Nephron progenitor cell (in vitro differentiated cells): Measurements from ENCODE around the gene ANKHD1.
A peak's percentile ranks its signal among the peaks of the same experiment; 100 is the strongest.

Experiments
- DNase-seq: peaks from one replicate; pipeline ENCODE4 v3.0.0; 2021
- H3K27ac Mint-ChIP-seq: 2 replicates; pipeline ENCODE4 v1.8.0; 2021; ENCODE audit warnings: mild to moderate bottlenecking, moderate library complexity, mixed read lengths
- H3K27me3 Mint-ChIP-seq: 2 replicates; pipeline ENCODE4 v1.8.0; 2021; ENCODE audit warnings: mild to moderate bottlenecking, low read depth, mixed read lengths; ENCODE audit not compliant: poor library complexity
- H3K36me3 Mint-ChIP-seq: 2 replicates; pipeline ENCODE4 v1.8.0; 2021; ENCODE audit warnings: low read depth, mixed read lengths
- H3K4me1 Mint-ChIP-seq: 2 replicates; pipeline ENCODE4 v1.8.0; 2021; ENCODE audit warnings: mixed read lengths
- H3K4me3 Mint-ChIP-seq: 2 replicates; pipeline ENCODE4 v1.8.0; 2021; ENCODE audit warnings: mild to moderate bottlenecking, moderate library complexity, mixed read lengths
- H3K9me3 Mint-ChIP-seq: 2 replicates; pipeline ENCODE4 v1.8.0; 2021; ENCODE audit warnings: mild to moderate bottlenecking, moderate library complexity, mixed read lengths
- CTCF ChIP-seq: fragments of 200-600 bp; sonication (generic); IDR thresholded peaks from 2 replicates; pipeline ENCODE4 v1.5.0; 2021; ENCODE audit warnings: antibody characterized with exemption

ANKHD1 gene

GRCh38 chr5:140366589-140367255 lies 34.9 kb upstream of the ANKHD1 start:
- H3K36me3 Mint-ChIP-seq = no peaks in the 10 kb centered on the region
- no peak overlapping the region for H3K27ac Mint-ChIP-seq

GRCh38 chr5:140367256-140368013 lies 34.2 kb upstream of the ANKHD1 start:
- no peak for TF ChIP-seq CTCF
- no peak overlapping the region for H3K27ac Mint-ChIP-seq
- no peaks in the 10 kb centered on the region for H3K27me3 Mint-ChIP-seq
- no peaks in the 10 kb centered on the region for H3K9me3 Mint-ChIP-seq
- DNase-seq = no peak
- H3K36me3 Mint-ChIP-seq = no peaks in the 10 kb centered on the region
- no peak overlapping the region for H3K4me3 Mint-ChIP-seq
- peaks cover 5% of the 10 kb centered on the region for H3K4me1 Mint-ChIP-seq

More at GRCh38 chr5:140366589-140367255, 34.9 kb upstream of the ANKHD1 start:
- Mint-ChIP-seq H3K27me3 (no peaks in the 10 kb centered on the region), H3K4me1 (peaks cover 5% of the 10 kb centered on the region), H3K9me3 (no peaks in the 10 kb centered on the region), H3K4me3 (no peak overlapping the region)
- TF ChIP-seq CTCF = no peak
- no peak for DNase-seq

GRCh38 chr5:140371356-140372151 lies 30.1 kb upstream of the ANKHD1 start:
- no peak overlapping the region for H3K27ac Mint-ChIP-seq
- DNase-seq = no peak
- no peak overlapping the region for H3K4me3 Mint-ChIP-seq
- peaks cover 1% of the 10 kb centered on the region for H3K27me3 Mint-ChIP-seq
- H3K36me3 Mint-ChIP-seq = no peaks in the 10 kb centered on the region
- TF ChIP-seq CTCF = no peak
- H3K4me1 Mint-ChIP-seq = peaks cover 8% of the 10 kb centered on the region
- H3K9me3 Mint-ChIP-seq = no peaks in the 10 kb centered on the region

GRCh38 chr5:140372971-140373487 lies 28.6 kb upstream of the ANKHD1 start:
- no peak overlapping the region for H3K4me3 Mint-ChIP-seq
- no peaks in the 10 kb centered on the region for H3K36me3 Mint-ChIP-seq

GRCh38 chr5:140381351-140381750 lies 20.3 kb upstream of the ANKHD1 start:
- Mint-ChIP-seq H3K9me3 (peaks cover 4% of the 10 kb centered on the region), H3K4me3 (no peak overlapping the region), H3K27ac (no peak overlapping the region), H3K36me3 (no peaks in the 10 kb centered on the region), H3K4me1 (no peaks in the 10 kb centered on the region), H3K27me3 (peaks cover 4% of the 10 kb centered on the region)
- no peak for TF ChIP-seq CTCF
- no peak for DNase-seq

More at GRCh38 chr5:140372971-140373487, 28.6 kb upstream of the ANKHD1 start:
- peaks cover 8% of the 10 kb centered on the region for H3K4me1 Mint-ChIP-seq
- TF ChIP-seq CTCF = peak; percentile 80
- H3K9me3 Mint-ChIP-seq = no peaks in the 10 kb centered on the region
- peak; percentile 75 for DNase-seq
- H3K27me3 Mint-ChIP-seq = peaks cover 4% of the 10 kb centered on the region
- no peak overlapping the region for H3K27ac Mint-ChIP-seq
